Testis (tissue), 2 donors: ENCODE measurements around the gene TTLL10.

ENCODE experiments used
- POLR2A ChIP-seq: fragments of 450-650 bp; IDR thresholded peaks from one replicate; pipeline ENCODE4 v1.6.1; 2017; ENCODE audit warnings: antibody characterized with exemption, mild to moderate bottlenecking, moderate library complexity
- TF ChIP-seq, protein P1 (sequence below), 3 experiments: fragments of 450-650 bp in 2 of 3; fragments of 200-600 bp in 1 of 3; sonication (generic) in 1 of 3; IDR thresholded peaks; one replicate each; pipeline ENCODE4 v1.5.1; 2016 to 2019; ENCODE audit warnings: antibody characterized with exemption in 3 of 3, mild to moderate bottlenecking in 2 of 3, moderate library complexity in 1 of 3

DNA sequence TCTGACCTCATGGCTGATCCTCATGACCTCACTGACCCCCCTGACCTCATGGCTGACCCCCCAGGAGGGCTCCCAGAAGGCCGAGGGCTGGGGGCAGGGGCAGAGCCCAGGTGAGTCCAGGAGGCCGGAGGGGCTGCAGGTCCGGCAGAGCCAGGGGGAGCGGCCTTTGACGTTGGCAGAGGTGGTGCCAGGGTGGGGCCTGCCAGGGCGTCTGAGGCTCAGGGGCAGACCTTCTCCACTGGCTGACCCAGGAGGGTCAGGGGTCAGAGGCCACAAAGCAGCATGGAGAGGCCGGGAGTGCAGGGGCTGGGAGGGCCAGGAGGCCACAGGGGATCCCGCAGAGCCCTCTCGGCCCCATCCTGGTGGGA lies 28.1 kb upstream of the TTLL10 start:
- no peak for TF ChIP-seq POLR2A
- TF ChIP-seq, protein P1, sequence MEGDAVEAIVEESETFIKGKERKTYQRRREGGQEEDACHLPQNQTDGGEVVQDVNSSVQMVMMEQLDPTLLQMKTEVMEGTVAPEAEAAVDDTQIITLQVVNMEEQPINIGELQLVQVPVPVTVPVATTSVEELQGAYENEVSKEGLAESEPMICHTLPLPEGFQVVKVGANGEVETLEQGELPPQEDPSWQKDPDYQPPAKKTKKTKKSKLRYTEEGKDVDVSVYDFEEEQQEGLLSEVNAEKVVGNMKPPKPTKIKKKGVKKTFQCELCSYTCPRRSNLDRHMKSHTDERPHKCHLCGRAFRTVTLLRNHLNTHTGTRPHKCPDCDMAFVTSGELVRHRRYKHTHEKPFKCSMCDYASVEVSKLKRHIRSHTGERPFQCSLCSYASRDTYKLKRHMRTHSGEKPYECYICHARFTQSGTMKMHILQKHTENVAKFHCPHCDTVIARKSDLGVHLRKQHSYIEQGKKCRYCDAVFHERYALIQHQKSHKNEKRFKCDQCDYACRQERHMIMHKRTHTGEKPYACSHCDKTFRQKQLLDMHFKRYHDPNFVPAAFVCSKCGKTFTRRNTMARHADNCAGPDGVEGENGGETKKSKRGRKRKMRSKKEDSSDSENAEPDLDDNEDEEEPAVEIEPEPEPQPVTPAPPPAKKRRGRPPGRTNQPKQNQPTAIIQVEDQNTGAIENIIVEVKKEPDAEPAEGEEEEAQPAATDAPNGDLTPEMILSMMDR (IDR thresholded peaks at IDR 0.05), result no peak
